HG03159 (cell line): ENCODE measurements around the gene GP1BB.

Source experiments
- ATAC-seq: cut with Tn5 transposase; IDR thresholded peaks from one replicate; pipeline ENCODE4 v1.9.1; 2021; ENCODE audit warnings: mild to moderate bottlenecking, moderate library complexity; ENCODE audit not compliant: unreplicated experiment

Gene GP1BB

DNA sequence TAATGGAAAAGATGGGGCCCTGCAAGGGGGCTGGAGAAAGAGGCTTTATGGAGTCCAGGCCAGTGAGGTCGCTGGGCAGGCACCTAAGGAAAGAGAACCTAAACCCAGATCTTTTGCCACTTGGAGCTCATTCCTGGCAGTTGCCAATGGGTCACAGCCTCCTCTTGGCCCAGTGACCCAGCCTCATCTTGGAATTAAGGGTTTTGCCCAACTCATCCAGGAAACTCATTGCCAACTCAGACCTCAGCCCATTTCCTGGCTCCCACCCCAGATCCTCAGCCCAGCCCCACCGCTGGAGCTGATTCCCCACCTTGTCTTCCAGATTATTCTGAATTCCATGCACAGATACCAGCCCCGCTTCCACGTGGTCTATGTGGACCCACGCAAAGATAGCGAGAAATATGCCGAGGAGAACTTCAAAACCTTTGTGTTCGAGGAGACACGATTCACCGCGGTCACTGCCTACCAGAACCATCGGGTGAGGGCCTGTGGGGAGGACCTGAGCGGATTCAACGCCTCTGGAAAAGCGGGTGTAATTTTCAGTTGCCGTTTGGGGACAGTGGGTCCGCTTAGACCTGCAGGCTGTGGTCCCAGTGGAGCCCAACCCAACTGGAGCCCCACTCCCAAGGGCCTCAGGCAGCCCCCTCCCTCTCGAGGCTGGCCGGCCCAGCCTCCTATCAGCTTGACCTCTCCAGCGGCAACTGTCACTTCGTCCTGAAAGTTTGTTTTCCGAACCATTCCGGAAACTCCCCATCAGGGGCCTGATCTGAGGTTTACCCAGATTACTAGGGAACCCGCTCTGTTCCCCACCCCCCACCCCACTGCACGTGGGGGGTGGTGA, 41.5 kb downstream of the GP1BB start:
- no peak for ATAC-seq

DNA sequence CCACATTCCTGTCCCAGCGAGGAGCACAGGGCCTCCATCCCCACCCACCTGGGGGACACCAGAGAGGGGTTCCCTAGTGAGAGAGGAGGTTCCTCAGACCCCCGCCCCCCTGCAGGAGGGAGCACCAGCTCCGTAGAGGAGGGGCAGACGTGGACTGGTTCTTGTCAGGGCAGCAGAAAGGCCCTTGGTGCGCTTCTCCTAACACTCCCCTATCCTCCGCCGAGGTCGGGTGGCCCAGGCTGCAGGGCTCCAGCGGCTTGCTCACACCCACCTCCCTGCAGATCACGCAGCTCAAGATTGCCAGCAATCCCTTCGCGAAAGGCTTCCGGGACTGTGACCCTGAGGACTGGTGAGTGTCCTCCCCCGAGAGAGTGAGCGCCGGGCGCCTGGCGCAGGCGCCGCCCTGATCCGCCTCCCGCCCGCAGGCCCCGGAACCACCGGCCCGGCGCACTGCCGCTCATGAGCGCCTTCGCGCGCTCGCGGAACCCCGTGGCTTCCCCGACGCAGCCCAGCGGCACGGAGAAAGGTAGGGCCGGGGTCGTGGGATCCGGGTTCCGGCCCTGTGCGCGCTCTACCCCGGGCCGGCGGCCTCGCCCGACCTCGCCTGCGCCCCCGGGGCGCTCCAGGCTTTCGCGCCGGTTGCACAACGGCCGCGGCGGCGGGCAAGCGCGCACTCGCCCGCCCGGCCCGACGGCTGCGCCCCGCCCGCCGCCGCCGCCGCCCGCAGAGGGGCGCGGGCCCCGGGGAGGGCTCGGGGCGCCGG, 42.3 kb downstream of the GP1BB start:
- no peak for ATAC-seq

DNA sequence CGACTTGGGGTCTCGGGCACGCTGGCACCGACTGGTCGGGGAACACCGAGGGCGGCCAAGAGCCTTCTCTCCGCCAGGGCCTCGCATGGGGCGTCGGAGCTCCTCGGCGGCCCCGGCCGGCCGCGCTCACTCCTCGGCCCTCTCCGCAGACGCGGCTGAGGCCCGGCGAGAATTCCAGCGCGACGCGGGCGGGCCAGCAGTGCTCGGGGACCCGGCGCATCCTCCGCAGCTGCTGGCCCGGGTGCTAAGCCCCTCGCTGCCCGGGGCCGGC, 42.8 kb downstream of the GP1BB start:
- no peak for ATAC-seq

DNA sequence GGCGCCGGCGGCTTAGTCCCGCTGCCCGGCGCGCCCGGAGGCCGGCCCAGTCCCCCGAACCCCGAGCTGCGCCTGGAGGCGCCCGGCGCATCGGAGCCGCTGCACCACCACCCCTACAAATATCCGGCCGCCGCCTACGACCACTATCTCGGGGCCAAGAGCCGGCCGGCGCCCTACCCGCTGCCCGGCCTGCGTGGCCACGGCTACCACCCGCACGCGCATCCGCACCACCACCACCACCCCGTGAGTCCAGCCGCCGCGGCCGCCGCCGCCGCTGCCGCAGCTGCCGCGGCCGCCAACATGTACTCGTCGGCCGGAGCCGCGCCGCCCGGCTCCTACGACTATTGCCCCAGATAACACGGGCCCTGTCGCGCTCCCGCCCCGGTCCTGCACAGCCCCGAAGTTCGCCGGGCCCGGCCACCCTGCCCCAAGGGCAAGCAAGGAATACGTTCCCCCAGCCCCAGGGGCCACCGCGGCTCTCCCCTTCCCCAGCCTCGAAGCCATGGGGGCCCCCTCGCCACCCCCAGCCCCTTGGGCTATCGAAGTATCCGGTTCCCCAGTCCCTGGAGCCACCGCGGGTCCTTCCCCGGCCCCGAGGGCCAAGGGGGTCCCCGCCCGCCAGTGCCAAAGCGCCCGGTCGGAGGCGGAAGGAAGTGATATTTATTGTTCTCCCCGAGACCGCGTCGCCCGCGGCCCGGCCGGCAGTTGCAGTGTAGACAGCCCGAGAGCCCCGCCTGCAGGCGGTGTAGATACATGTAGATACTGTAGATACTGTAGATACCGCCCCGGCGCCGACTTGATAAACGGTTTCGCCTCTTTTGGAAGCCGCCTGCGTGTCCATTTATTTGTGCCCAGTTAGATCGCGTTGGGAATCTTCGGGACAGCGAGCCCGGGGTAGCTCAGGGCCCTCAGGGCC, 43.4 kb downstream of the GP1BB start:
- ATAC-seq = no peak

DNA sequence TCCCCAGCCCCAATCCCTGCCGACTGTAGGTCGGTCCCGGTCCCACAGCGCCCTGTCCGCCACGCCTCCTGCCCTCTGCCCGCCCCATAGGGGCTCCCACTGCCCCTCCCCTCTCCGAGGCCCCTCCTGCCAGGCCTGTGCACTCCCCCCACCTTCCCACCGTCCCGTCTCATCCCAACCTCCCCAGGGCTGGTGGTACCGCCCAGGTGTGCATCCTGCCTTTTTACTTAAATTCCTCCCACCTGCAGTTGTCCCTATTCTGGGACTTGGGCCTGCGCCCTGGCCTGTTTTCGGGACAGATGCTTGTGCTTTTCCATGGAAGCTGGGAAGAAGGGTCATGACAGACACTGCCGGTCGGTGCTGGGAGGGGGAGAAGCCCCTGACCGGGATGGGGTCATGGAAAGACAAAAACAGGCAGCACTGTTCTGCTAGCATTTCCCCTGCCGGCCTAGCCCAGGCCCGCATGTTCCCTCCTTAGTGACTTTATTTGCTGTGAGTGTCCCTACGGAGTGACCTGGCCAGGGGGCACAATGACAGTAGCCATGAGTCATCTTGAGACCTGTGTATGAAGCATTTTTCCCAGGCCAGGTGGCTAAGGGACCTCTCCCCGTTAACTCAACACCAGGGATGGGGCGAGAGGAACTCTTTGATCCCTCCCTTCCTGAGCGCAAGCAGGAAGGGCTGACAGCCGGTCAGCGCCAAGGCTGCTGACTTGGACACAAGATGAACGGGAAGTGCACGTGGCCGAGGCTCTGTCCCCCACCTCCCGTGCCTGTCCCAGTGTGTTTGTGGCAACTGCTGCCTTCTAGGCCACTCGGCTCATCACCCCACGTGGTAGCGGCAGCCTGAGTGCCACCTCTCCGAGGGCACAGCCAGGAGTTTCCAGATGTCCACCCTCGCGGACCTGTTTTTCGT, 44.3 kb downstream of the GP1BB start:
- no peak for ATAC-seq

DNA sequence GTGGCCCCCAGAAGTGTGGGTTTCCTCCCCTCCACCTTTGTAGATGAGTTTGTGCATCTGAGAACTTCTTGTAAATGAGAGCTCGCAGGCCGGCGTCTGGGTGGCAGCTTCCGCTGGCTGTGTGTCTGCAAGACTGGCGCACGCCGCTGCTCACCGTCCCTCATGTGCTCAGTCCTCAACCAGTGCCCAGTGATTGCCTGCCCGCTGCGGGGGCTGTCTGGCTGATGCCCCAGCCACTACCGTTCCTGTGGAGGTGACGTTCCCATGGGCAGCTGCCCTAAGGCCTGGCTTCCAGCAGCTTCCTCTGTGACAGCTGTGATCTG, 46.0 kb downstream of the GP1BB start:
- ATAC-seq = no peak

DNA sequence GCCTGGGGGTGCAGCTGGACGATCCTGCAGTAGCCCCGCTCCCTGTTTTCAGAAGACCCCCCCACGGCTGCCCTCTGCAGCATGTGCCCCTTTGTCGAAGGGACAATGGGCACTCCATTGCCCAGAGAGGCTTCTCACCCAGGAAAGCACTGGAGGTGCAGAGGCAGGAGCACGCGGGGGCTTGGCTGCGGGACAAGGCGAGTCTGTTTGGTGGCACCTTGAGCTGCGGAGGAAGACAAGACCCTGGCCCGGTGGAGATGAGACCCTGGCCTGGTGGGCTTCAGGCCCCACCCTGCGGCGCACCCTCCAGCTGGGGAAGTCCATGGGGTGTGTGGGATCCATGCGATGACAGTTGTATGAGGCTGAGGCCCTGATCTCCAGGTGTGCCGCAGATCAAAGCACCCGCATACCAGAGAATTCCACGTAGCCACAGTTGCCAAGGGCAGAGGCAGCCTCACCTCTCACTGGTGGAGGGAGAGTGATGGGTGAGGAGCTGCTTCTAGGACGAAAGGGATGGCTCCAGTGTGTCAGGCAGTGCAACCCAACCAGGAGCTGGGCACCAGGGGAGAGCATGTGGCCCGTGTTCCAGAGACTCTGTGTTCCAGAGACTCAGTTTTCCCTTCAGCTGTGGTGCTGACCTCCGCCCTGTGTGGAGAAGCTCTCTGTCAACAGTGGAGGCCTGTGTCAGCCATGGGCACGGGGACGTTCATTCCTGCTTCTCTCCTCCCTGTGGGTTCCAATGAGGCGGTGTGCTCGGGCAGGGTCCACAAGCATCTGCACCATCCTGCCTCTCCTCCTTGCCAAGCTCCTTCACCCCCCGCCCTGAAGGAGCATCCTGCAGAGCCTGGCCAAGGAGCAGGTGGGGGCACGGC, 47.2 kb downstream of the GP1BB start:
- ATAC-seq = no peak

DNA sequence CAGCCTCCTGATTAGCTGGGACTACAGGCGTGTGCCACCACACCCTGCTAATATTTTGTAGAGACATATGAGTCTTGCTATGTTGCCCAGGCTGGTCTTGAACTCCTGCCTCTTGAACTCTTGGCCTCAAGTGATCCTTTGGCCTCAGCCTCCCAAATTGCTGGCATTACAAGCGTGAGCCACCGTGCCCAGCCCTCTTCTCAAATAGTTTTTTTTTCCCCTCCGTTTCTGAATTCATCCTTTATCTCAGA, 49.0 kb downstream of the GP1BB start:
- ATAC-seq = no peak

DNA sequence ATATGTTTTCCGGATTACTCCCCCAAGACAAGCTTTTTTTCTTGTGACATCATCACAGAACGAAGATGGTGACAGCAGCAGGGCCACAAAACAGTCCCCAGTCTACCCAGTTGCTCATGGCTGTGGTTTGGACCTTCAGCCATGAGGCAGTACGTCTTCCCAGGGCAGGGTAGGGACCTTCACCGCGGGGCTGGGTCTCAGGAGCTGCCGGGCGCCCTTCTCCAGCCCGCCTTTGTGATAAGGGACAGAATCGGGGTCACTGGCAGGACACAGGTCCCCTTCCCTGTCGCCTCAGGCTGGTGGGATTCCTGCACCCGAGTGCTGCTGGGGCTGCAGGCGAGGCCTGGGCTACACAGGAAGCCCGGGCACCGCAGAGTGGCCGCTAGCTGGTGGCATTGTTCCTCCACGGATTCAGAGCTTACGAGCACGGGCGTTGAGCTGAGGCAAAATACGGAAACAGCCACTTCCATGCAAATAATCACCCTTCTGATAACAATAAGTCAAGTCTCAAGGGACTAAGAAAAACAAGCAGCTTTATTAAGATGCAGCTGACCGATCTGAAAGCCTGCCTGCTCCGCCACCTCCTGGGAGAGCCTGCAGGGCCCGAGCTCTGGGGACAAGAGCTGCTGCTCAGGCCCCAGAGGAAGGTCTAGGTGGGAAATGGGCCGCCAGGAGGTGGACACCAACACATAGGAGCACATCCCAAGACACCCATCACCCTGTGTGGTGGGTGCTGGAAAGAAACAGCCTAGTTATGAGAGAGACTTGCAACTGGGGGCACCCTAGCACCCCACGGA, 49.5 kb downstream of the GP1BB start:
- no peak for ATAC-seq

DNA sequence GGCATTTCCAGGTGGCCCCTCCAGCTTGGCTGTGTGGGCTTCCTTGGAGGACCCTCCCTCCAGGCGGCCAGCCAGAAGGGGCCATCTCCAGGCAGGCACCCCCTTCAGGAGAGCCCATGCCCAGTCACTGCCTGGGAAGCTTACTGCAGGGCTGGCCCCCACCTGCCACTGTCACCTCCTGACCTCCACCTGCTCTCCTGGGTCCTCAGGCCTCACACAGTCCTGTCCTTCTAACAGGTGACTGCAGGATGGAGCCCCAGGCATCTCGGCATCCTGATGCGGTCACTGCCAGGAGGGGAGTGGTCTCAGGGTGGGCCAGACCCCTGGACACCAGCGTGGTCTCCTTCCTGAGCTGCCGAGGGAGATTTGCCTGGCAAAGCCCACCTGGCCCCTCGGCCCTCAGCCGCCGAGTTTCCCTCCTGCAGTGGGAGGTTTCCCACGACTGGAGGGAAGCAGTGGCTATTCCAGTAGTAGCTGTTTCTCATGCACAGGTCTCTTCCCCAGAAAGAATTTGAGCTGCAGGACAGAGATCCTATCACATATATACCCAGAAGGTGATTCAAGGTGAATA, 50.2 kb downstream of the GP1BB start:
- ATAC-seq = no peak
